ENCODE measurements around the gene TSHZ2.

The TSHZ2 gene

GRCh38 chr20:53330601-53331140 is 358.5 kb downstream of the TSHZ2 start:
- Histone ChIP-seq H4K20me1 (no peaks in the 10 kb centered on the region), H3K27ac (no peak overlapping the region), H3K36me3 (no peaks in the 10 kb centered on the region), H3K27me3 (no peaks in the 10 kb centered on the region), H3K9ac (no peak overlapping the region), H3K4me1 (no peaks in the 10 kb centered on the region), H3K4me2 (no peak overlapping the region), H3K4me3 (no peak overlapping the region), H3K9me3 (no peaks in the 10 kb centered on the region)
- no peak for TF ChIP-seq Cebpa-rat (IDR thresholded peaks at IDR 0.05)

- Histone ChIP-seq H3K4me3 (no peak overlapping the region), H3K9ac (no peak overlapping the region), H3K4me1 (no peaks in the 10 kb centered on the region), H3K27ac (no peak overlapping the region), H4K20me1 (no peaks in the 10 kb centered on the region), H3K27me3 (no peaks in the 10 kb centered on the region), H3K4me2 (no peak overlapping the region), H3K9me3 (no peaks in the 10 kb centered on the region), H3K36me3 (no peaks in the 10 kb centered on the region)
- no peak for TF ChIP-seq Cebpa-rat (IDR thresholded peaks at IDR 0.05)
These were observed 359.2 kb downstream of the TSHZ2 start for GRCh38 chr20:53331151-53331973.

- no peaks in the 10 kb centered on the region for H3K36me3 ChIP-seq
These were observed 360.1 kb downstream of the TSHZ2 start for GRCh38 chr20:53332022-53332837.

DNA sequence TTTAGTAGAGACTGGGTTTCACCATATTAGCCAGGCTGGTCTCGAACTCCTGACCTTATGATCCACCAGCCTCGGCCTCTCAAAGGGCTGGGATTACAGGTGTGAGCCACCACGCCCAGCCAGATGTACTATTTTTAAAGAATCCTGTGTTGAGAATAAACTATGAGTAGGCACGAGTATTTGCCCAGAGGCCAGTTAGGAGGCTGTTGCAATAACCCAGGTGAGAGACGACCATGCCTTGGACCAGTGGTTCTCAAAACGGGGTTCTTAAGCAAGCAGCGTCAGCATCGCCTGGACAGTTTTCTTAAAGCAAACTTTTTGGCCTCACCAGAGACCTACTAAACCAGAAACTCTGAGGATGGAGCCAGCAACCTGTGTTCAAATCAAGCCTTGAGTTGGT is 362.7 kb downstream of the TSHZ2 start:
- Histone ChIP-seq H3K36me3 (no peaks in the 10 kb centered on the region), H3K27me3 (no peaks in the 10 kb centered on the region), H4K20me1 (no peaks in the 10 kb centered on the region), H3K4me2 (no peak overlapping the region), H3K9me3 (no peaks in the 10 kb centered on the region), H3K4me3 (no peak overlapping the region), H3K9ac (no peak overlapping the region), H3K4me1 (no peaks in the 10 kb centered on the region), H3K27ac (no peak overlapping the region)
- TF ChIP-seq Cebpa-rat (IDR thresholded peaks at IDR 0.05) = no peak

More at GRCh38 chr20:53332022-53332837, 360.1 kb downstream of the TSHZ2 start:
- no peak for TF ChIP-seq Cebpa-rat (IDR thresholded peaks at IDR 0.05)
- Histone ChIP-seq H3K27me3 (no peaks in the 10 kb centered on the region), H3K27ac (no peak overlapping the region), H3K4me1 (no peaks in the 10 kb centered on the region), H4K20me1 (no peaks in the 10 kb centered on the region), H3K4me2 (no peak overlapping the region), H3K9me3 (no peaks in the 10 kb centered on the region), H3K4me3 (no peak overlapping the region), H3K9ac (no peak overlapping the region)

- no peak overlapping the region for H3K4me3 ChIP-seq
- TF ChIP-seq Cebpa-rat (IDR thresholded peaks at IDR 0.05) = no peak
- no peak overlapping the region for H3K9ac ChIP-seq
- H3K9me3 ChIP-seq = no peaks in the 10 kb centered on the region
- H3K27ac ChIP-seq = no peak overlapping the region
- no peaks in the 10 kb centered on the region for H4K20me1 ChIP-seq
- H3K36me3 ChIP-seq = no peaks in the 10 kb centered on the region
- no peak overlapping the region for H3K4me2 ChIP-seq
- no peaks in the 10 kb centered on the region for H3K4me1 ChIP-seq
- H3K27me3 ChIP-seq = no peaks in the 10 kb centered on the region
These were observed 363.4 kb downstream of the TSHZ2 start for GRCh38 chr20:53335555-53335954.

- Histone ChIP-seq H3K9me3 (no peaks in the 10 kb centered on the region), H3K36me3 (no peaks in the 10 kb centered on the region), H3K4me1 (no peaks in the 10 kb centered on the region), H3K27me3 (no peaks in the 10 kb centered on the region), H3K4me3 (no peak overlapping the region), H4K20me1 (no peaks in the 10 kb centered on the region), H3K9ac (no peak overlapping the region), H3K27ac (no peak overlapping the region), H3K4me2 (no peak overlapping the region)
- no peak for TF ChIP-seq Cebpa-rat (IDR thresholded peaks at IDR 0.05)
These were observed 364.7 kb downstream of the TSHZ2 start for GRCh38 chr20:53336892-53337291.

DNA sequence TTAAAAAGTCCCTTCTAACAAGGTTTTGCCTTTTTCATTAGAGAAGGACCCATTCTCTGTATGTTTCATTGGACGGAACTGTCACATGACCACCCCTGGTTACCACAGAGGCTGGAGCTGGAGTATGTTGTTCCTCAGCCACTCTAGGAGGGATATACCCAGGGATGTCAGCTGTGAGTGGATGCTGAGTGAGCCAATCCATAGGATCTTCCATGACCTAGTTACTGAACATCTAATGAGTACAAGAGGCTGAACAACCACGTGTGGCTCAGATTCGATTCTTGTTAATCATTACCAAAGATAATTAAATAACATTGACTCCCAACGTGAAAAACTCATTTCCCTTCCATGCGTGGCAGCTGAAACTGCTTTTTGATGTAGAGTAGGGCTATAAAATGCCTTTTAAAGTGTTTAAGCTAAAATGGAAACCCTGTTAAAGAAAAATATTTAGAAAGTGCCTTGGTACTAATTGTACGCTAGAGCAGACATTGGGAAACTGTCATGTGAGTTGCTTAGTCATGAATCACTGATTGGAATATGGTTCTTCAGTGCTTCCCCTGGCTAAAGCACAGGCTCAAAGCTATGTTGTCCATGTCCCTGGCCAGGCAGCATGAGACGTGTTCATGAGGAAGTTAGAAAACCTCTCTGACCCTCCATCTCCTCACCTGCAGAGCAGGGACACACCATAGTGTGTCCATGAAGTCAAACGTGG is 365.4 kb downstream of the TSHZ2 start:
- Histone ChIP-seq H4K20me1 (no peaks in the 10 kb centered on the region), H3K27me3 (no peaks in the 10 kb centered on the region), H3K36me3 (no peaks in the 10 kb centered on the region), H3K9ac (no peak overlapping the region), H3K9me3 (no peaks in the 10 kb centered on the region), H3K4me2 (no peak overlapping the region), H3K4me3 (no peak overlapping the region), H3K27ac (no peak overlapping the region), H3K4me1 (no peaks in the 10 kb centered on the region)
- TF ChIP-seq Cebpa-rat (IDR thresholded peaks at IDR 0.05) = no peak

DNA sequence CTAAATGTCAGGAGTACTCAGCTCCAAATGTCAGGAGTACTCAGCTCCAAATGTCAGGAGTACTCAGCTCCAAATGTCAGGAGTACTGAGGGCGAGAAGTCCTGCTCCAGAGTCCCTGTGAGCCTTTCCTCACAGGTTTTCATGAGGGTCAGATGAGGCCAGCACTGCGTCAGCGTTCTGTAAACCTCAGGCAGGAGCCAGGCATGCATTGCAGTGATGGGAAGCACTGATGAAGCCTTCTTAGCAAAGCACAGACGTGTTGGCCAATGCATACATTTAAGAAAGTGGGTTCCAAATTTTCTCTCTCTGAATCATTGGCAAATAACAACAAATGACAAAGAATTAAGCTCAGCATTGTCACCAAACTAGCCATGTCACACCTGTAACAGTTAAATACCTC is 366.6 kb downstream of the TSHZ2 start:
- Histone ChIP-seq H3K9ac (no peak overlapping the region), H3K36me3 (no peaks in the 10 kb centered on the region), H3K9me3 (no peaks in the 10 kb centered on the region), H3K27me3 (no peaks in the 10 kb centered on the region), H3K4me3 (no peak overlapping the region), H4K20me1 (no peaks in the 10 kb centered on the region), H3K4me1 (no peaks in the 10 kb centered on the region), H3K27ac (no peak overlapping the region), H3K4me2 (no peak overlapping the region)
- no peak for TF ChIP-seq Cebpa-rat (IDR thresholded peaks at IDR 0.05)

GRCh38 chr20:53342429-53342828 is 370.3 kb downstream of the TSHZ2 start:
- no peak overlapping the region for H3K9ac ChIP-seq
- no peak overlapping the region for H3K27ac ChIP-seq
- TF ChIP-seq Cebpa-rat (IDR thresholded peaks at IDR 0.05) = no peak
- H3K4me1 ChIP-seq = no peaks in the 10 kb centered on the region
- no peak overlapping the region for H3K4me3 ChIP-seq
- H4K20me1 ChIP-seq = no peaks in the 10 kb centered on the region
- no peaks in the 10 kb centered on the region for H3K36me3 ChIP-seq
- no peaks in the 10 kb centered on the region for H3K9me3 ChIP-seq
- H3K27me3 ChIP-seq = no peaks in the 10 kb centered on the region
- H3K4me2 ChIP-seq = no peak overlapping the region

Measured in BLaER1 (cell line).